Muscle of leg (tissue), 11 donors: ENCODE measurements around the gene STN1. TPM values are rescaled to one million over a fixed set of nuclear protein-coding genes. Genes with fewer than 3 reads are reported as not detected.
A peak's percentile ranks its signal among the peaks of the same experiment; 100 is the strongest.
"Not testable (repeated sequence)": the region's sequence is repeated elsewhere in the genome, so short reads cannot be mapped to it uniquely, and the experiment has no call there.

ENCODE experiments used
- DNase-seq: peaks from one replicate; pipeline ENCODE4 v3.0.0; 2013
- H3K27ac ChIP-seq: one replicate; pipeline ENCODE4 v1.5.1; 2013; ENCODE audit warnings: mild to moderate bottlenecking, low read length, control low read depth
- H3K27me3 ChIP-seq: one replicate; pipeline ENCODE4 v1.6.1; 2013; ENCODE audit warnings: low read length; ENCODE audit not compliant: control insufficient read depth, insufficient read depth
- H3K36me3 ChIP-seq: one replicate; pipeline ENCODE4 v1.6.1; 2013; ENCODE audit warnings: low read length; ENCODE audit not compliant: control insufficient read depth, insufficient read depth
- H3K4me1 ChIP-seq: one replicate; pipeline ENCODE4 v1.6.1; 2013; ENCODE audit warnings: low read length; ENCODE audit not compliant: control insufficient read depth, insufficient read depth
- H3K4me3 ChIP-seq: one replicate; pipeline ENCODE4 v1.5.1; 2013; ENCODE audit warnings: low read length, control low read depth
- H3K9me3 ChIP-seq: replicated peaks from 2 replicates; pipeline ENCODE4 v1.6.1; 2013; ENCODE audit warnings: low read depth, low read length; ENCODE audit not compliant: control insufficient read depth
- WGBS: methylation state at CpG from one replicate; pipeline ENCODE4 v1.1.5; 2013; ENCODE audit warnings: missing lambda C conversion rate; ENCODE audit not compliant: insufficient coverage; 5-methylcytosine and 5-hydroxymethylcytosine counted together
- polyA plus RNA-seq, 8 donors: library from polyadenylated mRNA; unstranded; fragments of 120-200 nt; gene quantifications; one replicate each; pipeline versions ENCODE4 v1.2.1 to v1.2.3, GENCODE V29; 2013; ENCODE audit warnings: inconsistent platforms in 1 of 8, low replicate concordance in 1 of 8; ENCODE audit not compliant: insufficient read length in 8 of 8, insufficient read depth in 1 of 8
- total RNA-seq: library from RNA; stranded (reverse); fragments of 120-200 nt; gene quantifications from one replicate; pipeline ENCODE4 v1.2.4, GENCODE V29; 2013

STN1 gene
- total and polyA plus RNA-seq, 9 donors: 17.9 to 25.6 (median 19.0) TPM

DNA sequence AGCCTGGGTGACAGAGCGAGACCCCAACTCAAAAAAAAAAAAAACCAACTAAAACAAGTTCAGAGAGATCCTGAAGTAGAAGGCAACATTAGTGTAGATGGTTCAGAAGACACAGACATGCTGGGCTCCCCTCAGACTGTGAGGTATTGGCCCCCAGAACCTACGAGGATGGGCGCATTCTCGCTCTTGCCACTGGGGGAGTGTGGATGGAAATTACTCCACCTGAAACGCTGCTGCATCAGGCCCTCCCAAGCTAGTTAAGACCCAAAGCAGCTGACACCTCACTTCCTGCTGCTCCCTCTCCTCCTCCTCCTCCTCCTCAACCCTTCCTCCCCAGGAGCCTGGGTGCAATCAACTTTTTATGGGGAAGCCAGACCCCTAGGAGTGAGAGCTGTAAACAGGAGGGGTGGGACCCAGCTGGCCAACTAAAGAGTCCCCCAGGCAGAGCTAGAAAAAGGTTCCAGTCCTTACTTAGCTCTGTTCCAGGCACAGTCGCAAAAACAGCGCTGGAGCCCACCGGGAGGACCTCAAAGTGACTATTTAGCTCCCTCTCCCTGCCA lies 70.0 kb downstream of the STN1 start:
- H3K36me3 ChIP-seq: peaks cover 10% of the 10 kb centered on the region
- no peaks in the 10 kb centered on the region for H3K27me3 ChIP-seq
- 38% methylated on average over 3 of the region's 8 CpGs for WGBS
- H3K4me3 ChIP-seq: no peak overlapping the region
- H3K4me1 ChIP-seq: peaks cover 62% of the 10 kb centered on the region
- no peaks in the 10 kb centered on the region for H3K9me3 ChIP-seq
- DNase-seq: no peak
- no peak overlapping the region for H3K27ac ChIP-seq

DNA sequence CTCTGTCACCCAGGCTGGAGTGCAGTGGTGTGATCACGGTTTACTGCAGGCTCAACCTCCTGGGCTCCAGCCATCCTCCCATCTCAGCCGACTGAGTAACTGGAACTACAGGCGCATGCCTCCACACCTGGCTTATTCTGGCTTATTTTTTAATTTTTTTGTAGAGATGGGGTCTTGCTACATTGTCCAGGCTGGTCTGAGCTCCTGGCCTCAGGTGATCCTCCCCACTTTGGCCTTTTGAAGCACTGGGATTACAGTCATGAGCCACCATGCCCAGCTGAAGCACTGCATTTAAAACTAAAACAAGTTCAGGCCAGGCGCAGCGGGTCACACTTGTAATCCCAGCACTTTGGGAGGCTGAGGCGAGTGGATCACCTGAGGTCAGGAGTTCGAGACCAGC lies 70.6 kb downstream of the STN1 start:
- H3K4me3 ChIP-seq: no peak overlapping the region
- no peaks in the 10 kb centered on the region for H3K27me3 ChIP-seq
- DNase-seq: no peak
- peaks cover 9% of the 10 kb centered on the region for H3K36me3 ChIP-seq
- no CpG with 5 or more reads among the region's 7 CpGs for WGBS
- H3K9me3 ChIP-seq: no peaks in the 10 kb centered on the region
- H3K27ac ChIP-seq: no peak overlapping the region
- H3K4me1 ChIP-seq: peaks cover 55% of the 10 kb centered on the region

DNA sequence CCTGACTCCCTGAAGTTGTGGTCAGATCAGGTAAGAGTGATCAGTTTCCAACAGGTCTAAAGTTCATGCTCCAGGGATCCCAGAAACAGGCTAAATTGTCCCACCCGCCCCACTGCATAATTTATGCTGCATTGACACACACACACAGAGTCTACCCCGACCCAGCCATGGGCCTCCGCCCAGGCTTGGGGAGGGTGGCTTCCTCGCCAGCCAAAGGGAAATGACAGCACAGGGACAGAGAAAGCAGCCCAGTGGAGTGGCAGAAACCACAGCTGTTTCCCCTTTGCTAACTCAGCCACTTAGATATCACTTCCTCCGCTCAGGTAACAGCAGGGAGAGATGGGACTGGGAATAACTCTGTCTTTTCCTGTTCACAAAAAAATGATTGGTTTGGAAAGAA lies 72.0 kb downstream of the STN1 start:
- H3K36me3 ChIP-seq: peaks cover 6% of the 10 kb centered on the region
- peak overlapping the region; percentile 57 for H3K27ac ChIP-seq
- WGBS: 53% methylated on average over 4 of the region's 5 CpGs

DNA sequence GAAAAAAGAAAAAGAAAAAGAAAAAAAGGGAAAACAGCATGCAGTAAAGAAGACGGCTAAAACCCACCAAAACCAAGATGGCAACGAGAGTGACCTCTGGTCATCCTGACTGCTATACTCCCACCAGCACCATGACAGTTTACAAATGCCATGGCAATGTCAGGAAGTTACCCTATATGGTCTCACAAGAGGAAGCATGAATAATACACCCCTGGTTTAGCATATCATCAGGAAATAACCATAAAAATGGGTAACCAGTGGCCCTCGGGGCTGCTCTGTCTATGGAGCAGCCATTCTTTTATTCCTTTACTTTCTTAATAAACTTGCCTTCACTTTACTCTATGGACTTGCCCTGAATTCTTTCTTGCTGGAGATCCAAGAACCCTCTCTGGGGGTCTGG lies 72.6 kb downstream of the STN1 start:
- not testable (repeated sequence) for DNase-seq, H3K4me3 ChIP-seq, H3K27me3 ChIP-seq, H3K9me3 ChIP-seq, H3K27ac ChIP-seq, H3K36me3 ChIP-seq
- peaks cover 47% of the 10 kb centered on the region for H3K4me1 ChIP-seq
- WGBS: 71% methylated on average over 2 of the region's 3 CpGs

More for the DNA sequence above, 72.0 kb downstream of the STN1 start:
- Histone ChIP-seq H3K4me1 (peaks cover 50% of the 10 kb centered on the region), H3K27me3 (no peaks in the 10 kb centered on the region), H3K4me3 (no peak overlapping the region), H3K9me3 (no peaks in the 10 kb centered on the region)
- peak; percentile 63 for DNase-seq

DNA sequence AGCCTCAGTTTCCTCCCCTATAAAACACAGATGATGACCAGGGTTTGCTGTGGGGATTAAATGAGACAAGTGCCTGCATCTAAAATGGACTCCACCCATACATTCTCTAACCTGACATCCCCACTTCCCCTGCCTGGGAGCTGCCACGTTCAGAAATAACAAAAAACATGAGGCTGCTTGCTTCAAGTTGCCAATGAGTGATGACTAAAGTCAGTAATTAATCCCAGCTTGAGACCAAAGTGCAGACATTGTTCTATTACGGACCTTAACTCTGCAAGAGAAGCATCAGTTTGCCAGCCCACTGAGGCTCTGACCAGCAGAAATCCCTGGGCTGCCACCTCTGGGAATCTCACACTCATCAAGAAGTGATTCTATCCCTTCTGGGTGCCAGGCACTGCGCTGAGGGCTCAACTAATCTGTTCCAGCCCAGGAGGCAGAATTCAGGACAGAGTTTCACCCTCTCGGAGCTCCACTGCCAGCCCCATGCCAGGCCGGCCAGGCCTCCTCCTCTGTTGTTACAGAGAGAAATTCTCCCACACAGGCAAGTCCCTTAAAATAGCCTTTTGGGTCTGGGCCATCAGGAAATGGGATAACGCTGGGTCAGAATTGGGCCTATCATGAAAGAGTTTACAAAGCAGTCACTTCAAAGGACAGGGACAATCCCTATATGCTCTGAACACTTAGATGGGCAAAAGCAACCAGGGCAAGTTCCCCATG lies 74.0 kb downstream of the STN1 start:
- Histone ChIP-seq H3K9me3 (no peaks in the 10 kb centered on the region), H3K4me1 (peaks cover 49% of the 10 kb centered on the region), H3K27ac (peak overlapping the region; percentile 40), H3K36me3 (peaks cover 2% of the 10 kb centered on the region), H3K4me3 (no peak overlapping the region), H3K27me3 (no peaks in the 10 kb centered on the region)
- no peak for DNase-seq
- 51% methylated on average over 5 of the region's 6 CpGs for WGBS

DNA sequence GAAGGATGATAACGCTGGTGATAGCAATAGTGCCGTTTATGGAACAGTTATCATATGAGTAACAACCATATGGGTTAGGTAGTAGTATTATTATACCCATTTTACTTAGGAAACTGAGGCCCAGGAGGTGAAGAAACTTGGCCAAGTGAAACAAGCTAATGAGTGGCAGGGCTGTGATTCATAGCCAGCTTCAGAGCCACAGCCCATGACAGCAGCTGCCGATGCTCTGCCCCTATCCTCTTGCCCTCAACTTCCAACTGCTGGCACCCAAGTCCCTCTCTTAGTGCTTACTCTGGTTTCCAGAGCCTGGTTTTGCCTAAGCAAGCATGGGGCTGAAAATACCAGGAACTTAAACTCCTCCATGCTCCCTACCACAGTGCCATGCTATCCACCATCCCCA lies 74.9 kb downstream of the STN1 start:
- no peaks in the 10 kb centered on the region for H3K9me3 ChIP-seq
- no peaks in the 10 kb centered on the region for H3K27me3 ChIP-seq
- peaks cover 2% of the 10 kb centered on the region for H3K36me3 ChIP-seq
- H3K4me3 ChIP-seq: no peak overlapping the region
- no peak overlapping the region for H3K27ac ChIP-seq
- no peak for DNase-seq
- 50% methylated on average over 1 of the region's 3 CpGs for WGBS
- peaks cover 59% of the 10 kb centered on the region for H3K4me1 ChIP-seq

DNA sequence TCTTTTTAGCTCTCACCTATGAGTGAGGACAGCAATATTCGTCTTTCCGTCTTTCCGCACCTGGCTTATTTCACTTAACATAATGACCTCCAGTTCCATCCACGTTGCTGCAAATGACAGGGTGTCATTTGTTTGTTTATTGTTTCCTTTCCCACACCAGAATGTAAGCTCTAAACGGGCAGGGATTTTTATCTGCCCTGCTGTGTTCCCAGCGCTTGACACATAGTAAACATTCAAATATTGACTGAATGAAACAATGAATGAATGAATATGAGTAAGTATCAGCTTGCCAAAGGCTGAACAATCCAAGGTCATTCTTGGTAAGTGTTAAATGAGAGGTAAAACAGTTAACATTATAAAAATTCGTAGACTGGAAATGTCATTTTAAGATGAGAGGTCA lies 75.4 kb downstream of the STN1 start:
- Histone ChIP-seq H3K4me1 (peaks cover 63% of the 10 kb centered on the region), H3K36me3 (peaks cover 2% of the 10 kb centered on the region), H3K27ac (no peak overlapping the region), H3K27me3 (no peaks in the 10 kb centered on the region), H3K4me3 (no peak overlapping the region), H3K9me3 (no peaks in the 10 kb centered on the region)
- DNase-seq: no peak
- 50% methylated on average over 2 of the region's 7 CpGs for WGBS

DNA sequence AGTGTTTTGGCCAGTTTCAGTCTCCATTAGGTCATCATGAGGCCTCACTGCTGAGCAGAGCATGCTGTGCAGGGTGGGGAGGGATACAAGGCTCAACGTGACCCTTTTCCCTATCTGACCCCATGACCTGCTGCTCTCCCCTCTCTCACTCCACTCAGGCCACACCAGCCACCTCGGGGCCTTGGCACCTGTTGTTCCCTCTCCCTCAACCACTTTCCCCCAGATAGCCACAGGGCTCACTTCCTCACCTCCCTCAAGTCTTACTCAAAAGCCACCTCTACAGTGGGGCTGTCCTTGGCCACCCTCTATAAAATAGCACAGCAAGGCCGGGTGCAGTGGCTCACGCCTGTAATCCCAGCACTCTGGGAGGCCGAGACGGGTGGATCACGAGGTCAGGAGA lies 76.5 kb downstream of the STN1 start:
- H3K27me3 ChIP-seq: no peaks in the 10 kb centered on the region
- 52% methylated on average over 2 of the region's 7 CpGs for WGBS
- peaks cover 2% of the 10 kb centered on the region for H3K36me3 ChIP-seq
- no peak overlapping the region for H3K27ac ChIP-seq
- DNase-seq: no peak
- no peaks in the 10 kb centered on the region for H3K9me3 ChIP-seq
- peaks cover 73% of the 10 kb centered on the region for H3K4me1 ChIP-seq
- no peak overlapping the region for H3K4me3 ChIP-seq

DNA sequence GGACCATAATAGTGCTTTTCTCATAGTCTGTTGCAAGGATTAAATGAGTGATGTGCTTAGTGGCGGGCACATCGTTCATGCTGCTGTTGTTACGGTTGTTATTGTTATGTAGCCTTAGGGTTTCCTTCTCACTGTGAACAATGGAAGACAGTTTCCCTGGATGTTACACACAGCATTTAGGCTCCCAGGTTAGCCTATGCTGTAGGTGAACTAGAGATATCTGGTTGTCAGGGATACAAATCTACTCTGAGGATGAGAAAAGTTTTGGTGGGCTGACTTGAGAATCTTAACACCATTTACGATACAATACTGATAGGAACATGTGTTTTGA lies 77.3 kb downstream of the STN1 start:
- H3K27me3 ChIP-seq: no peaks in the 10 kb centered on the region
- peak overlapping the region; percentile 85 for H3K27ac ChIP-seq
- no peaks in the 10 kb centered on the region for H3K9me3 ChIP-seq
- WGBS: no CpG with 5 or more reads among the region's 4 CpGs
- H3K36me3 ChIP-seq: peaks cover 2% of the 10 kb centered on the region
- no peak for DNase-seq
- no peak overlapping the region for H3K4me3 ChIP-seq
- H3K4me1 ChIP-seq: peaks cover 72% of the 10 kb centered on the region

DNA sequence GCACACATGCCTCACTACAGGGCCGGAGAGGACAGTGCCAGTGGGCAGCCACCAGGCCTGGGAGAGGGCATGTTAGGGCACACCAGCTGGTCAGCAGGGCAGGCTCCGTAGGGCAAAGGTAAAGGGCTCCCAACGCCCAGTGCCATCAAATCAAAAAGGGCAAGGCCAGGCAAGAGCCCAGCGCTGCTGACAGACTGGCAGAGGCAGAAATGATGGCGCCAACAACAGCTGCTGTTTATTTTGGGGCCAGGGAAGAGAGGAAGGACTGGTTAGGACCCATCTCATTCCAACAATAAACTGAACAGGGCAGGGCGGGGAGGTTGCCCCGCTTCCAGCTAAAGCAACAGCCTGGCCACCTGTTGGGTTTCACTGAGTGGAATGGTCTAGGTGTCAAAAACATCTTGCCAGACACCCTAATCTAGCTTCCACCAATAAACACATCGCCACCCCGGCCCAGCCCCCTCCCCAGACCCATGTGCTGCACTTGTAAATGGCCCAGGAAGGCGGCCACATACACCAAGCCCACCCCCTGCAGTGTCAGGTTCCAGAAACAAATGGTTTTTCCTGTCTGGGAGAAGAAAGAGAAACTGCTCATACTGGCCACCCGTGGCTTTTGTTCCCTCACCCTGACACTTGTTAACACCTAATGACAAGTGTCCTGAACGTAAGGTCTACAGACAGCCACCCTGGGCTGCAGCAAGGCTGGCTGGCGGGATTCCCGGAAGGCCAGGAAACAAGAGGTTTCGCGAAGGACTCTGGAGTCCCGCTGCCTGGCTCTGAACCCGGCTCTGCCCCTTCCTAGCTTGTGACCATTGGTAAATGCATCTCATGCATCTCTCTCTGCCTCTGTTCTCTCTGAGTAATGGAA lies 77.9 kb downstream of the STN1 start:
- H3K9me3 ChIP-seq: no peaks in the 10 kb centered on the region
- 33% methylated on average over 13 of the region's 18 CpGs for WGBS
- no peaks in the 10 kb centered on the region for H3K27me3 ChIP-seq
- peak overlapping the region; percentile 3 for H3K4me3 ChIP-seq
- H3K27ac ChIP-seq: peak overlapping the region; percentile 85
- peak; percentile 70 for DNase-seq
- H3K36me3 ChIP-seq: peaks cover 2% of the 10 kb centered on the region
- H3K4me1 ChIP-seq: peaks cover 76% of the 10 kb centered on the region
